Activated CD4-positive, alpha-beta T cell treated with anti-CD3 and anti-CD28 coated beads, Interleukin-2, amount 50 U/mL, for 4 hours (primary cell): ENCODE data around the gene KLF15.
"Not testable (repeated sequence)": the region's sequence is repeated elsewhere in the genome, so short reads cannot be mapped to it uniquely, and the experiment has no call there.

ENCODE experiments used
- DNase-seq, 2 experiments: peaks; one replicate each; pipeline ENCODE4 v3.0.0-alpha.2; 2020

The KLF15 gene

GRCh38 chr3:126345641-126346460 is 11.4 kb downstream of the KLF15 start:
- no peak for DNase-seq

- no peak for DNase-seq
Measured at GRCh38 chr3:126345231-126345630, 12.0 kb downstream of the KLF15 start.

- DNase-seq, result no peak
Measured at GRCh38 chr3:126344380-126345041, 12.7 kb downstream of the KLF15 start.

GRCh38 chr3:126343649-126344035 is 13.6 kb downstream of the KLF15 start:
- no peak for DNase-seq

- DNase-seq, result no peak
Measured at GRCh38 chr3:126342991-126343648, 14.1 kb downstream of the KLF15 start.

- no peak for DNase-seq
Measured at GRCh38 chr3:126342211-126342610, 15.0 kb downstream of the KLF15 start.

GRCh38 chr3:126341755-126342150 is 15.5 kb downstream of the KLF15 start:
- DNase-seq, result no peak

GRCh38 chr3:126340943-126341754 is 16.1 kb downstream of the KLF15 start:
- no peak for DNase-seq

GRCh38 chr3:126340596-126340942 is 16.6 kb downstream of the KLF15 start:
- DNase-seq, result no peak

GRCh38 chr3:126340081-126340511 is 17.1 kb downstream of the KLF15 start:
- DNase-seq, result no peak

- no peak for DNase-seq
Measured at GRCh38 chr3:126339466-126339865, 17.7 kb downstream of the KLF15 start.

GRCh38 chr3:126338790-126339288 is 18.4 kb downstream of the KLF15 start:
- DNase-seq, result no peak

GRCh38 chr3:126337980-126338651 is 19.1 kb downstream of the KLF15 start:
- DNase-seq, result no peak

GRCh38 chr3:126331812-126332336 is 25.3 kb downstream of the KLF15 start:
- not testable (repeated sequence) for DNase-seq

- DNase-seq, result no peak
Measured at GRCh38 chr3:126329927-126330725, 27.1 kb downstream of the KLF15 start.

- DNase-seq, result no peak
Measured at GRCh38 chr3:126326629-126327028, 30.6 kb downstream of the KLF15 start.

- no peak for DNase-seq
Measured at GRCh38 chr3:126322181-126322967, 34.8 kb downstream of the KLF15 start.

GRCh38 chr3:126321490-126321889 is 35.7 kb downstream of the KLF15 start:
- no peak for DNase-seq

GRCh38 chr3:126320517-126321293 is 36.5 kb downstream of the KLF15 start:
- no peak for DNase-seq
